KMS-11 (cell line): Measurements from ENCODE around the gene SLC22A12.

ENCODE experiments used
- H2AFZ ChIP-seq: fragments of 200-600 bp; sonication (generic); 2 replicates; pipeline ENCODE4 v1.6.1; 2016; ENCODE audit warnings: antibody characterized with exemption, mixed run types, low read depth
- H3K27ac ChIP-seq: fragments of 200-600 bp; sonication (generic); 2 replicates; pipeline ENCODE4 v1.6.1; 2016; ENCODE audit warnings: mild to moderate bottlenecking, mixed run types
- H3K27me3 ChIP-seq: fragments of 200-600 bp; sonication (generic); 2 replicates; pipeline ENCODE4 v1.6.1; 2017; ENCODE audit warnings: mild to moderate bottlenecking, low read depth, mixed run types, moderate library complexity; ENCODE audit not compliant: insufficient read depth
- H3K36me3 ChIP-seq: fragments of 200-600 bp; sonication (generic); 2 replicates; pipeline ENCODE4 v1.6.1; 2017; ENCODE audit warnings: mild to moderate bottlenecking, mixed run types; ENCODE audit not compliant: insufficient read depth
- H3K4me1 ChIP-seq: fragments of 200-600 bp; sonication (generic); 2 replicates; pipeline ENCODE4 v1.6.1; 2016; ENCODE audit warnings: mild to moderate bottlenecking, low read depth, mixed run types; ENCODE audit not compliant: poor library complexity, severe bottlenecking
- H3K4me2 ChIP-seq: fragments of 200-600 bp; sonication (generic); 2 replicates; pipeline ENCODE4 v1.7.0; 2016; ENCODE audit warnings: mild to moderate bottlenecking, mixed run types
- H3K4me3 ChIP-seq: fragments of 200-600 bp; sonication (generic); IDR thresholded peaks from 2 replicates; pipeline ENCODE4 v1.6.1; 2017; ENCODE audit warnings: low read depth, low read length, mixed read lengths; ENCODE audit not compliant: insufficient read depth
- H3K79me2 ChIP-seq: fragments of 200-600 bp; sonication (generic); 2 replicates; pipeline ENCODE4 v1.6.1; 2016; ENCODE audit warnings: low read depth, mixed run types; ENCODE audit not compliant: insufficient read depth
- H3K9ac ChIP-seq: fragments of 200-600 bp; sonication (generic); 2 replicates; pipeline ENCODE4 v1.6.1; 2016; ENCODE audit warnings: mild to moderate bottlenecking, mixed run types
- H4K20me1 ChIP-seq: fragments of 200-600 bp; sonication (generic); 2 replicates; pipeline ENCODE4 v1.6.1; 2016; ENCODE audit warnings: mild to moderate bottlenecking, mixed run types; ENCODE audit not compliant: insufficient read depth
- TF ChIP-seq, protein P1 (sequence below): fragments of 200-600 bp; sonication (generic); conservative IDR thresholded peaks from 2 replicates; pipeline ENCODE4 v1.6.1; 2017; ENCODE audit warnings: low read depth, mild to moderate bottlenecking, antibody characterized with exemption, low read length, moderate library complexity, mixed read lengths

The SLC22A12 gene

DNA sequence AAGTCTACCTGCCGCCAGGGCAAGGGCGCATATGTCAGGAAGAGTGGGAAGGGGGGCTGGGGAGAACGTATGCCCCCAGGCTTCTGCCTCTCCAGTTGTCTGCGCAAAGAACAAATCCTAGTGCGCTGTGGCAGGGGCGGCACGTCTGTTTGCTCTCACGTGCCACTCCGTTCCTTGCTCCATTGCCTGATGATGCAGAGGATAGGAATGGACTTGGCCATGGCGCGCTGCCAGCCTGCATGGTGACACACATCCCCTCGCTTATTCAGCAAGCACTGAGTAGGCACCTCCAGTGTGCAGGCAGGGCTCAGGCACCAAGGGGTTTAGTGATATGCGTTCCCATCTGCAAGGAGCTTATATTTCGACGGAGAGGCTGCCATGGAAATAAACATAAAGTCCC, 45.4 kb upstream of the SLC22A12 start:
- TF ChIP-seq, protein P1, sequence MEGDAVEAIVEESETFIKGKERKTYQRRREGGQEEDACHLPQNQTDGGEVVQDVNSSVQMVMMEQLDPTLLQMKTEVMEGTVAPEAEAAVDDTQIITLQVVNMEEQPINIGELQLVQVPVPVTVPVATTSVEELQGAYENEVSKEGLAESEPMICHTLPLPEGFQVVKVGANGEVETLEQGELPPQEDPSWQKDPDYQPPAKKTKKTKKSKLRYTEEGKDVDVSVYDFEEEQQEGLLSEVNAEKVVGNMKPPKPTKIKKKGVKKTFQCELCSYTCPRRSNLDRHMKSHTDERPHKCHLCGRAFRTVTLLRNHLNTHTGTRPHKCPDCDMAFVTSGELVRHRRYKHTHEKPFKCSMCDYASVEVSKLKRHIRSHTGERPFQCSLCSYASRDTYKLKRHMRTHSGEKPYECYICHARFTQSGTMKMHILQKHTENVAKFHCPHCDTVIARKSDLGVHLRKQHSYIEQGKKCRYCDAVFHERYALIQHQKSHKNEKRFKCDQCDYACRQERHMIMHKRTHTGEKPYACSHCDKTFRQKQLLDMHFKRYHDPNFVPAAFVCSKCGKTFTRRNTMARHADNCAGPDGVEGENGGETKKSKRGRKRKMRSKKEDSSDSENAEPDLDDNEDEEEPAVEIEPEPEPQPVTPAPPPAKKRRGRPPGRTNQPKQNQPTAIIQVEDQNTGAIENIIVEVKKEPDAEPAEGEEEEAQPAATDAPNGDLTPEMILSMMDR: no peak
- peaks cover 66% of the 10 kb centered on the region for H3K27me3 ChIP-seq
- no peak overlapping the region for H3K4me2 ChIP-seq
- H3K4me3 ChIP-seq: no peak overlapping the region
- H3K79me2 ChIP-seq: no peaks in the 10 kb centered on the region
- no peaks in the 10 kb centered on the region for H4K20me1 ChIP-seq
- no peaks in the 10 kb centered on the region for H3K36me3 ChIP-seq
- H3K27ac ChIP-seq: no peak overlapping the region
- H3K4me1 ChIP-seq: no peaks in the 10 kb centered on the region
- H3K9ac ChIP-seq: no peak overlapping the region
- H2AFZ ChIP-seq: no peak overlapping the region

DNA sequence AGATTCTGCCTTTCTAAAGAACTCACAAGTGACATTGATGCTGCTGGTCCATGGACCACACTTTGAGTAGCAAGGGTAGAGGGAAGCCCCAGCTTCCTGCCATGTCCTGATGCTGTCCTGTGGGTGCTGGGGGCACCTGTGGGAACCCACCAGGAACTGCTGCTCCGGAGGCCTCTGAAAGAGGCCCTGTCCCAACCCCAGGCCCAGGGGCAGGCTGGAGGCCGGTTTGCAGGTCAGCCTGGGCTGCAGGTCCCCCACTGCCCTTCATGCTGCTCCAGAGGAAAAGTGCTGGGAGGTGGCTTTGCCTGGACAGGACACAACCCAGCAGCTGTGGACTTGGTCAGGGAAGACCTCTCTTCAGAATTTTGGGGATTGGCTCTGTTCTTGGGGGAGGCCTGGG, 44.8 kb upstream of the SLC22A12 start:
- H3K4me2 ChIP-seq: no peak overlapping the region
- no peak overlapping the region for H3K27ac ChIP-seq
- peaks cover 66% of the 10 kb centered on the region for H3K27me3 ChIP-seq
- TF ChIP-seq, protein P1: no peak
- no peaks in the 10 kb centered on the region for H3K79me2 ChIP-seq
- no peaks in the 10 kb centered on the region for H3K36me3 ChIP-seq
- H3K4me1 ChIP-seq: no peaks in the 10 kb centered on the region
- no peak overlapping the region for H2AFZ ChIP-seq
- H3K4me3 ChIP-seq: no peak overlapping the region
- H3K9ac ChIP-seq: no peak overlapping the region
- H4K20me1 ChIP-seq: no peaks in the 10 kb centered on the region

DNA sequence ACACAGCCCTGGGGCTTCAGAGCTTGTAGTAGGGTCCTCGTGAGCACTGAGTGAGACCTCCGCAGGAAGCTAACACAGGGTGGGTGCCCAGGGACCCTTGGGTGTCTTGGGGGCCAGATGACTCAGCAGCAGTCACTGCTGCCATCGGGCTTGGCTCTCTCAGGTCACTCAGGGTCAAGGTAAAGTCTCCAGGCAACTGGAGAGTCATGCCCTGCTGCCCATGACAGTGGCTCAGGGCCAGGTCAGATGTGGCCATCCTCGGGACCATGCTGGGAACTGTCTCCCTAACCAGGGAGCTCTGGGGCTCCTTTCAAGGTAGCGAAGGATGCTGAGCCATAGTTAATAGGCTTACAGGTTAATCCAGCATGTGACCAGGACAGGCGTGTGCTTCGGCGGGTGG, 44.4 kb upstream of the SLC22A12 start:
- Histone ChIP-seq H2AFZ (no peak overlapping the region), H4K20me1 (no peaks in the 10 kb centered on the region), H3K4me1 (no peaks in the 10 kb centered on the region), H3K79me2 (no peaks in the 10 kb centered on the region), H3K27me3 (peaks cover 66% of the 10 kb centered on the region), H3K4me3 (no peak overlapping the region), H3K27ac (no peak overlapping the region), H3K4me2 (no peak overlapping the region), H3K36me3 (no peaks in the 10 kb centered on the region), H3K9ac (no peak overlapping the region)
- TF ChIP-seq, protein P1: no peak

DNA sequence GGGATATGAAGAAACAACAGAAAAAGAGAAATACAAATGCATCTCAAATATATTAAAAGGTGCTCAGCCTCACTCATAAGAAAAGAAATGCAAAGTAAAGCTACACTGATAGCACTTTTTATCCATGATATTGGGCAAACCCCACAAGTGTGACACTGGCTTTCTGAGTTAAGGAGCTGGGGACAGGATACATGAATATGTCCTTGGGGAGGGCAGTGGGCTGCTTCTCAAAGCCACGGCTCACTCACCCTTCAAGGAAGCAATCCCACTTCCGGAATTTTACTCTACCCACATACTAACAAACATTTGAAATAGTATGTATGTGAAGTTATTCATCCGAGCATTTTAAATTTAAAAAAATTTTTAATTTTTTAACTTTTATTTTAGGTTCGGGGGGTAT, 41.1 kb upstream of the SLC22A12 start:
- H4K20me1 ChIP-seq: no peaks in the 10 kb centered on the region
- no peak overlapping the region for H3K4me2 ChIP-seq
- no peaks in the 10 kb centered on the region for H3K4me1 ChIP-seq
- H2AFZ ChIP-seq: no peak overlapping the region
- TF ChIP-seq, protein P1: no peak
- no peaks in the 10 kb centered on the region for H3K36me3 ChIP-seq
- no peak overlapping the region for H3K4me3 ChIP-seq
- no peak overlapping the region for H3K27ac ChIP-seq
- no peaks in the 10 kb centered on the region for H3K79me2 ChIP-seq
- no peak overlapping the region for H3K9ac ChIP-seq
- peaks cover 53% of the 10 kb centered on the region for H3K27me3 ChIP-seq
